ENCODE results near the gene UVRAG.
A peak's percentile ranks its signal among the peaks of the same experiment; 100 is the strongest.

Gene UVRAG

DNA sequence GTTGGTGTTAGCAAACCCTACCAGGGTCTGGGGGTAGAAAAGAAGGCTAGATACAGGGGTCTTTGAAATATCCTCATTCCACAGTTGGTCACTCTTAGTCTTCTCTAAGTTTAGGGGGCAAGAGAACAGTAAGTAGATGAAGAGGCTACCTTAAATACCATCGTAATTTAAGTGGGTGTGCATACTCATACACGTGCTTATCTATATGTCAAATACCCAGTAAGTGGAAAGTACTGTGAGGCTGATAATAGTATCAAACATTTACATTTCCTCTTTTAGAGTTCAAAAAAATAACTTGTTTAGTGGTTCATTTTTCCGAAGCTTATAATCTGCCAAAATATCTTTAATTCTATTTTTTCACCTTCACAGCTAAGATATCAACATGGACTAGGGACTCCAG, 300.5 kb downstream of the UVRAG start:
- TF ChIP-seq, protein P1, sequence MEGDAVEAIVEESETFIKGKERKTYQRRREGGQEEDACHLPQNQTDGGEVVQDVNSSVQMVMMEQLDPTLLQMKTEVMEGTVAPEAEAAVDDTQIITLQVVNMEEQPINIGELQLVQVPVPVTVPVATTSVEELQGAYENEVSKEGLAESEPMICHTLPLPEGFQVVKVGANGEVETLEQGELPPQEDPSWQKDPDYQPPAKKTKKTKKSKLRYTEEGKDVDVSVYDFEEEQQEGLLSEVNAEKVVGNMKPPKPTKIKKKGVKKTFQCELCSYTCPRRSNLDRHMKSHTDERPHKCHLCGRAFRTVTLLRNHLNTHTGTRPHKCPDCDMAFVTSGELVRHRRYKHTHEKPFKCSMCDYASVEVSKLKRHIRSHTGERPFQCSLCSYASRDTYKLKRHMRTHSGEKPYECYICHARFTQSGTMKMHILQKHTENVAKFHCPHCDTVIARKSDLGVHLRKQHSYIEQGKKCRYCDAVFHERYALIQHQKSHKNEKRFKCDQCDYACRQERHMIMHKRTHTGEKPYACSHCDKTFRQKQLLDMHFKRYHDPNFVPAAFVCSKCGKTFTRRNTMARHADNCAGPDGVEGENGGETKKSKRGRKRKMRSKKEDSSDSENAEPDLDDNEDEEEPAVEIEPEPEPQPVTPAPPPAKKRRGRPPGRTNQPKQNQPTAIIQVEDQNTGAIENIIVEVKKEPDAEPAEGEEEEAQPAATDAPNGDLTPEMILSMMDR (IDR thresholded peaks at IDR 0.05): no peak
- no peaks in the 10 kb centered on the region for H3K36me3 ChIP-seq (ENCODE audit: control insufficient read depth, insufficient read depth, low read length)
- H3K79me2 ChIP-seq: no peaks in the 10 kb centered on the region
- no peak overlapping the region for H3K4me2 ChIP-seq (ENCODE audit: low read length)
- H3K27me3 ChIP-seq (ENCODE audit: control insufficient read depth, insufficient read depth, low read length): no peaks in the 10 kb centered on the region
- H3K4me3 ChIP-seq (ENCODE audit: low read depth, low read length): no peak overlapping the region
- no peak overlapping the region for H2AFZ ChIP-seq
- H3K4me1 ChIP-seq: peaks cover 12% of the 10 kb centered on the region
- H3K27ac ChIP-seq: no peak overlapping the region
- H3K9me3 ChIP-seq (ENCODE audit: control insufficient read depth, low read length): no peaks in the 10 kb centered on the region
- no peak overlapping the region for H3K9ac ChIP-seq

DNA sequence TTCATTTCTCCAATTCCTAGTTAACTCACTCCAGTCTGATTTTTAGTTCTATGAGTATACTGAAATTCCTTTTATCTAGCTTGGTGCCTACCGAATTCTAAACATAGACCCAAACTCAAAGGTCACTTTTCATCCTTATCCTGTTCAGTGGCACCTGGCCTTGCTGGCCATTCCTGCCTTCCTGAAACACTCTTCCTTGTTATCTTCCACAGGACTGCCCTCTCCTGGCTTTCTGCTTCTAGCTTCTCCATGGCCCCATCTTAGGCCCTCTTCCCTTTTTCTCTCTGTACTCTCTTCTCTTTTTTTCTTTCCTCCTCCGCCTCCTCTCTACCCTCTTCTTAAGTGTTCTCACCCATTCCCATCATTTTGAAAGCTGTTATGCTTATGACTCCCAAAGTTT, 304.0 kb downstream of the UVRAG start:
- Histone ChIP-seq H2AFZ (no peak overlapping the region), H3K27ac (peak overlapping the region; percentile 78), H3K9ac (no peak overlapping the region), H3K9me3 (ENCODE audit: control insufficient read depth, low read length) (no peaks in the 10 kb centered on the region), H3K27me3 (ENCODE audit: control insufficient read depth, insufficient read depth, low read length) (no peaks in the 10 kb centered on the region), H3K4me2 (ENCODE audit: low read length) (no peak overlapping the region), H3K79me2 (no peaks in the 10 kb centered on the region), H3K4me1 (peaks cover 26% of the 10 kb centered on the region), H3K36me3 (ENCODE audit: control insufficient read depth, insufficient read depth, low read length) (no peaks in the 10 kb centered on the region), H3K4me3 (ENCODE audit: low read depth, low read length) (no peak overlapping the region)
- TF ChIP-seq, protein P1 (IDR thresholded peaks at IDR 0.05): no peak

DNA sequence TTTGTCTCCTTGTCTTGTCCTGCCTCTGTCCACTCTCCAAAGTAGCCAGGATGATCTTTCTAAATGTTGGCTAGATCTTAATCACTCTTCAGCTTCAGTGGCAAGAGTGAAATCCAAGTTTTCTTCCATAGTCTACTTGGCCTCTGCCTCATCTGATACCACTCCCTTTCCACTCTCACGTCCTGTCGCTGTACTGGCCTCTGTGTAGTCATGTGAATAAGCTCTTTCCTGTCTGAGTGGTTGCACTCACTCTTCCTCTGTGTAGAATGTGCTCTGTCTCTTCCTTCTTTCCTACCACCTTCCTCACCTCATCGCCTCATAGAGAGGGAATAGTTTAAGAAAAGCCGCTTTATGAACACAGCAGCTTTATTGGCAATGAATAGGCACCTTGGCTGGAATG, 304.8 kb downstream of the UVRAG start:
- no peaks in the 10 kb centered on the region for H3K36me3 ChIP-seq (ENCODE audit: control insufficient read depth, insufficient read depth, low read length)
- no peaks in the 10 kb centered on the region for H3K9me3 ChIP-seq (ENCODE audit: control insufficient read depth, low read length)
- peaks cover 26% of the 10 kb centered on the region for H3K4me1 ChIP-seq
- H3K27ac ChIP-seq: peak overlapping the region; percentile 78
- no peak overlapping the region for H3K4me3 ChIP-seq (ENCODE audit: low read depth, low read length)
- TF ChIP-seq, protein P1 (IDR thresholded peaks at IDR 0.05): no peak
- H3K27me3 ChIP-seq (ENCODE audit: control insufficient read depth, insufficient read depth, low read length): no peaks in the 10 kb centered on the region
- no peaks in the 10 kb centered on the region for H3K79me2 ChIP-seq
- H3K4me2 ChIP-seq (ENCODE audit: low read length): no peak overlapping the region
- H2AFZ ChIP-seq: no peak overlapping the region
- H3K9ac ChIP-seq: no peak overlapping the region

DNA sequence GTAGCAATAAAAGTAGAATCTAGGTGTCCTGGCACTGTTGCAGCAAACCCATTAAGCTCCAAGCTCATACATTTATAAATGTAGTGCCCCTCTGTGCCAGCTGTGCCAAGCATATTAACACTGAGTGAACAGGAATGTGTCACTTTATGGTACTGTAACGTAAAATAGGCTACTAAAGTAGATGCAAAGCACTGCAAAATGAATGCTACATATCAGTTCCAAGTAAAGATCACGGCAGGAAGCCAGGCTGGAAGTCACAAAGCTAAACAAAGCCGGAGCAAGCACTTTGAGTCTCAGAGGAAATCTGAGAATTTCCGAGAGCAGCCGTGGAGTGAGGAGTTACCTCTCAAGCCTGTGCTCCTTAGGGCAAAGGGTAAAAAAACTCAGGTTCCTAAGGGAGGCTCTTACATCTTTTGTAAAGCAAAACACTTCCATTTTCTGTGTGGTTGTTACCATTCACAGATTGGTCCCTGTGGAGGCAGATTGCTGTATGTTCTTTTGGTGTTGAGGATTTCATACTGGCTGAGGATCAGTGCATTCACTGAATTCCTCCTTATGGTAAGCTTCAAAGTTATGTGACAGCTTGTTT, 305.6 kb downstream of the UVRAG start:
- Histone ChIP-seq H3K27ac (peak overlapping the region; percentile 78), H3K27me3 (ENCODE audit: control insufficient read depth, insufficient read depth, low read length) (no peaks in the 10 kb centered on the region), H3K79me2 (no peaks in the 10 kb centered on the region), H3K4me2 (ENCODE audit: low read length) (no peak overlapping the region), H3K4me3 (ENCODE audit: low read depth, low read length) (no peak overlapping the region), H2AFZ (peak overlapping the region; percentile 38), H3K9ac (no peak overlapping the region), H3K9me3 (ENCODE audit: control insufficient read depth, low read length) (no peaks in the 10 kb centered on the region), H3K4me1 (peaks cover 26% of the 10 kb centered on the region), H3K36me3 (ENCODE audit: control insufficient read depth, insufficient read depth, low read length) (no peaks in the 10 kb centered on the region)
- TF ChIP-seq, protein P1 (IDR thresholded peaks at IDR 0.05): no peak

DNA sequence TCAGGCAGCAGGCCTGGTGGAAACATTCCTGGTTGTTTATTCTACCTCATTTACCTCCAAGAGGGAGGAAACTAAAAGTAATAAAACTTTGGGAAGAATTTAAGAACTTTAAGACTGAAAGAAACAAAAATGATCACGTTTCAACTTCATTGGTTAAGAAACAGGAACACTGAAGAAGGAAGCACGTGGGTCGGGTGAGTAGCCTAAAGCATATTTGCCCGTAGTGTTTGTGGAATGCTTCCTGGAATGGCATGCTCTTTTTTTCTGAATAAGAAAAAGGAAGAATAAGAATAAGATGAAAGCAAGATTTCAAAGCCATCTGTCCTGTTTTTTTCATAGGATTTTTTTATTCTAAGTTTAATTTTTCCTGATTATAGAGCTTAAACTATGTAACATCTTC, 308.2 kb downstream of the UVRAG start:
- Histone ChIP-seq H3K27ac (peak overlapping the region; percentile 36), H3K79me2 (no peaks in the 10 kb centered on the region), H3K4me3 (ENCODE audit: low read depth, low read length) (no peak overlapping the region), H3K27me3 (ENCODE audit: control insufficient read depth, insufficient read depth, low read length) (no peaks in the 10 kb centered on the region), H3K36me3 (ENCODE audit: control insufficient read depth, insufficient read depth, low read length) (no peaks in the 10 kb centered on the region), H2AFZ (no peak overlapping the region), H3K4me1 (peaks cover 26% of the 10 kb centered on the region), H3K9ac (no peak overlapping the region), H3K9me3 (ENCODE audit: control insufficient read depth, low read length) (no peaks in the 10 kb centered on the region), H3K4me2 (ENCODE audit: low read length) (no peak overlapping the region)
- TF ChIP-seq, protein P1 (IDR thresholded peaks at IDR 0.05): no peak

All from parathyroid adenoma (tissue), 2 donors.